Bronchial epithelial cell (primary cell): Measurements from ENCODE around the gene NEUROD2. TPM values are rescaled to one million over a fixed set of nuclear protein-coding genes. Genes with fewer than 3 reads are reported as not detected.

Experiments used
- DNase-seq: peaks from one replicate; pipeline ENCODE4 v3.0.0-alpha.2; 2010; ENCODE audit warnings: low read depth
- FAIRE-seq: peaks from 2 replicates; lab custom pipeline; 2011; peaks lifted over from hg19 to GRCh38; lab: Jason Lieb, UNC
- H3K27me3 ChIP-seq: 2 replicates; pipeline ENCODE4 v1.5.1; 2011; ENCODE audit warnings: low read length; ENCODE audit not compliant: control insufficient read depth, insufficient read depth
- H3K36me3 ChIP-seq: 2 replicates; pipeline ENCODE4 v1.5.1; 2011; ENCODE audit warnings: low read length; ENCODE audit not compliant: control insufficient read depth, insufficient read depth
- H3K4me3 ChIP-seq: 2 replicates; pipeline ENCODE4 v1.5.1; 2011; ENCODE audit warnings: mild to moderate bottlenecking, low read depth, low read length, control low read depth
- CTCF ChIP-seq: IDR thresholded peaks from 2 replicates; pipeline ENCODE4 v1.5.1; 2011; ENCODE audit warnings: mild to moderate bottlenecking, moderate library complexity, low read length, control low read depth, inconsistent platforms; ENCODE audit not compliant: insufficient read depth, severe bottlenecking
- total RNA-seq: library from RNA; depleted of rRNA; stranded (reverse); fragments of >200 nt; gene quantifications from 2 replicates; pipeline ENCODE4 v1.2.1, GENCODE V29; 2014

NEUROD2 gene
- total RNA-seq, 1 donor from 2014 or later = not detected

GRCh38 chr17:39579318-39580081 lies 28.2 kb downstream of the NEUROD2 start:
- no peak for DNase-seq
- Histone ChIP-seq H3K27me3 (peaks cover 8% of the 10 kb centered on the region), H3K36me3 (no peaks in the 10 kb centered on the region), H3K4me3 (no peak overlapping the region)
- TF ChIP-seq CTCF = no peak
- no peak for FAIRE-seq

DNA sequence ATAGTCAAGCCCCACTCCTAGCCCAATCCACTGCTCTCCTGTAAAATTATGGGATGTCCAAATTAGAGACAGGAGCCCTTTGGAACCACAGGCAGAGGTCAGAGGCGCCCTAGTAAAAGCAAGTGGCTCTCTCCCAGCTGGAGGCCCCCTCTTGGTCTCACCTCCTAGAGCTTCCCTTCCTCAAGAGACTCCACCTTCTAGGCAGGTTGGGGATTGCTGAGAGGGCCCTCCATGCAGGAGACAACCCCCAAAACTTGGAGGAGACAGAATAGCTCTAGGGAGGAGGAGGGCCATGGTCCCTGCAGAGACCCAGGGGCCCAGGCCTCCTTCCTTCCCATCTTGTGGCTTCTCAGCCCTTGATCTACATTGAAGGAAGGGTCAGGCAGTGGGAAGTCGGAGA lies 29.4 kb downstream of the NEUROD2 start:
- TF ChIP-seq CTCF = no peak
- DNase-seq (no peak), FAIRE-seq (no peak)
- Histone ChIP-seq H3K27me3 (peaks cover 8% of the 10 kb centered on the region), H3K36me3 (no peaks in the 10 kb centered on the region), H3K4me3 (no peak overlapping the region)

DNA sequence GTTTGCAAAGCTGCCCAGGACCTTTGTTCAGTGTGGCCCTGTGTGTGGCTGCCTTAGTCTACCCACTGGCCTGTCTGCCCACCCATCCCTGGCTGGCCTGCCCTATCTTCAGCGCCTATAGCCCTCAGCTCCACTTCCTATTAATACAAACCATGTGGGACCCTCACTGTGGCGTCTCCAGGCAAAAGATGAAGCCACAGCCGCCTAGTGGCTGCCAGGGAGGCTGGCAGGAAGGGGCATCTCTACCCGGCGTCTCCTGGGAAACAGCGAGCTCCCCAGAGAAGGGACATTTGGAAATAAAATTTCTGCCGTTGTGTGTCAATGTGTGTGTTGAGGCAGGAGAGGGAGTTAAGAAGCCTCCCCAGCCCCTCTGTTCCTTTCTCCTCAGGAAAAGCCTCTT lies 31.5 kb downstream of the NEUROD2 start:
- FAIRE-seq (no peak), DNase-seq (peak; percentile 8)
- Histone ChIP-seq H3K27me3 (peaks cover 8% of the 10 kb centered on the region), H3K36me3 (no peaks in the 10 kb centered on the region), H3K4me3 (no peak overlapping the region)
- peak; percentile 74 for TF ChIP-seq CTCF

DNA sequence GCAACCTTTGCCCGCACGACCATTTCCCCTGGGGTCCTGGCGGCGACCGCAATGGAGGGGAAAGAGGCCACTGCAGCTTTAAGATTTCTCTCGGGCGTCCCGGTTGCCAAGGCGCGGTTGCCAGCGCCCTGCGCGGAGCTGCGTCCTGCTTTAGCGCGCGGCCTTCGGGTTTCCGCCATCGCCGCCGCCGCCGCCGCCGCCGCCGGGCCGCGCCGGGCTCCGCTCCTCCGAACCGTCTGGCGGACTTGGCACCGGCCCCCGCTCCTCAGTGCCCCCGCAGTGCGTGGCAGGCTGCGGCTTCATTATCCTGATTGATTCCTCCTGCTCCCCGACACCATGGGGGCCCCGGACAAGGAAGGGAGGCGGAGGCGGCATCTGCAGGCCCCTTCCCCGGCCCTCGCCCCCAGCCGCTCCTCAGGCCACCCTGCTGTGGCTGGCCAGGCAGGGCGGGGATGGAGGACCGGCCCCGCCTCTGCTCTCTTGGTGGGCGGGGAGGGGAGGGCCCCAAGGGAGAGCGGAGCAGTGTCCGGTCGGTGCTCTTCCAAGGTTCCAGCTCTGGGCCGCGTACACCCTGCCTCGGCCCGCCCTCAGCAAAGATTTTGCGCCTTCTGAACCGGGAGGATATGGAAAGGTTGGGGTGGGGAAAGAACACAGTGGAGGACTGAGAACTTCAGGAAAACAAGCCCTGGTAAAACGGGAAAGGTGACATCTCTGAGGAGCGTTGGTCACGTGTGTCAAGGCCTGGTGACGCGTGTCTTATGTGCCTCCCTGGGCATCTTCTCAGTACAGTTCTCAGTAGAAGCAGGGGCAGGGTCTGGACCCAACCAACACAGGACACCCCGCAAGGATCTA lies 34.0 kb downstream of the NEUROD2 start:
- Histone ChIP-seq H3K36me3 (peaks cover 2% of the 10 kb centered on the region), H3K27me3 (peaks cover 5% of the 10 kb centered on the region), H3K4me3 (peak overlapping the region; percentile 52)
- no peak for TF ChIP-seq CTCF
- DNase-seq = peak; percentile 45
- no peak for FAIRE-seq

DNA sequence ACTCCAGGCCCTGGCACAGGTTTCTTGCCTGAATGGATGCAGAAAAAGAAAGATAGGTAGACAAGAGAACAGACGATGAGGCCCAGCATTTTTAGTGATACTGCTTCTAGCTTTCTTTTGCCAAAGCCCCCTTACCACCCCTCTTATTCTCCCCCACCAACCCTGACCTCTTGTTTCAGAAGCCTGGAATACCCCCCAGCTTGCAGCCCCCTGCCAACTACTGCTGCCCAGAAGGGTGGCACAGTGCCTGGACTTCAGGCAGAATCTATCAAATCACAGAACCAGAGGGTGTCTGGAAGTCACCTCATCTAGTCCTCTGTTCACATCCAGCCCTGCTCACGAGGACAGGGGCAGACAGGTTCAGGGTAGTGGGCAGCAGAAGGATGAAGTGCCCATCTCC lies 35.6 kb downstream of the NEUROD2 start:
- Histone ChIP-seq H3K27me3 (peaks cover 5% of the 10 kb centered on the region), H3K4me3 (no peak overlapping the region), H3K36me3 (peaks cover 3% of the 10 kb centered on the region)
- DNase-seq (no peak), FAIRE-seq (no peak)
- TF ChIP-seq CTCF = no peak
